ENCODE data around the gene WNT7B. TPM values are rescaled to one million over a fixed set of nuclear protein-coding genes. Genes with fewer than 3 reads are reported as not detected.

The WNT7B gene
- total RNA-seq, 1 donor from 2014 or later, result not detected

- no peaks in the 10 kb centered on the region for H3K9me3 ChIP-seq
- no peak for TF ChIP-seq CTCF (IDR thresholded peaks at IDR 0.05)
- intact Hi-C loops (cut with DNase I), result no loop called here
- no peaks in the 10 kb centered on the region for H3K36me3 ChIP-seq
- DNase-seq (ENCODE audit: low spot score in 2 of 2), result no peak
- H3K27me3 ChIP-seq, result no peaks in the 10 kb centered on the region
- H3K27ac ChIP-seq, result no peak overlapping the region
- no peaks in the 10 kb centered on the region for H3K4me1 ChIP-seq
- H3K4me3 ChIP-seq, result no peak overlapping the region
Observed at GRCh38 chr22:45928726-45929368, 48.1 kb downstream of the WNT7B start.

- no peaks in the 10 kb centered on the region for H3K9me3 ChIP-seq
- H3K4me3 ChIP-seq, result no peak overlapping the region
- DNase-seq (ENCODE audit: low spot score in 2 of 2), result no peak
- no peaks in the 10 kb centered on the region for H3K4me1 ChIP-seq
- no peaks in the 10 kb centered on the region for H3K36me3 ChIP-seq
- no peak overlapping the region for H3K27ac ChIP-seq
- TF ChIP-seq CTCF (IDR thresholded peaks at IDR 0.05), result no peak
- H3K27me3 ChIP-seq, result no peaks in the 10 kb centered on the region
- intact Hi-C loops (cut with DNase I), result no loop called here
Observed at GRCh38 chr22:45927059-45927458, 49.9 kb downstream of the WNT7B start.

GRCh38 chr22:45926433-45926832 is 50.5 kb downstream of the WNT7B start:
- intact Hi-C loops (cut with DNase I), result no loop called here
- H3K27me3 ChIP-seq, result no peaks in the 10 kb centered on the region
- no peak overlapping the region for H3K27ac ChIP-seq
- H3K9me3 ChIP-seq, result no peaks in the 10 kb centered on the region
- no peaks in the 10 kb centered on the region for H3K4me1 ChIP-seq
- no peak for DNase-seq (ENCODE audit: low spot score in 2 of 2)
- no peaks in the 10 kb centered on the region for H3K36me3 ChIP-seq
- H3K4me3 ChIP-seq, result no peak overlapping the region
- no peak for TF ChIP-seq CTCF (IDR thresholded peaks at IDR 0.05)

- H3K4me3 ChIP-seq, result no peak overlapping the region
- no peaks in the 10 kb centered on the region for H3K36me3 ChIP-seq
- no peaks in the 10 kb centered on the region for H3K9me3 ChIP-seq
- no peak for TF ChIP-seq CTCF (IDR thresholded peaks at IDR 0.05)
- no peaks in the 10 kb centered on the region for H3K4me1 ChIP-seq
- intact Hi-C loops (cut with DNase I), result no loop called here
- no peak overlapping the region for H3K27ac ChIP-seq
- DNase-seq (ENCODE audit: low spot score in 2 of 2), result no peak
- H3K27me3 ChIP-seq, result no peaks in the 10 kb centered on the region
Observed at GRCh38 chr22:45925811-45926351, 51.1 kb downstream of the WNT7B start.

- H3K27me3 ChIP-seq, result no peaks in the 10 kb centered on the region
- H3K4me3 ChIP-seq, result no peak overlapping the region
- no peaks in the 10 kb centered on the region for H3K36me3 ChIP-seq
- DNase-seq (ENCODE audit: low spot score in 2 of 2), result no peak
- intact Hi-C loops (cut with DNase I), result no loop called here
- H3K27ac ChIP-seq, result no peak overlapping the region
- no peak for TF ChIP-seq CTCF (IDR thresholded peaks at IDR 0.05)
- H3K4me1 ChIP-seq, result no peaks in the 10 kb centered on the region
- H3K9me3 ChIP-seq, result no peaks in the 10 kb centered on the region
Observed at GRCh38 chr22:45923835-45924234, 53.1 kb downstream of the WNT7B start.
